Measurements from ENCODE around the gene PNLIPRP1. TPM values are rescaled to one million over a fixed set of nuclear protein-coding genes. Genes with fewer than 3 reads are reported as not detected.

Gene PNLIPRP1
- total and polyA plus RNA-seq, 12 donors, result 0.24 to 1.5 (median 0.88) TPM; not detected in 7

DNA sequence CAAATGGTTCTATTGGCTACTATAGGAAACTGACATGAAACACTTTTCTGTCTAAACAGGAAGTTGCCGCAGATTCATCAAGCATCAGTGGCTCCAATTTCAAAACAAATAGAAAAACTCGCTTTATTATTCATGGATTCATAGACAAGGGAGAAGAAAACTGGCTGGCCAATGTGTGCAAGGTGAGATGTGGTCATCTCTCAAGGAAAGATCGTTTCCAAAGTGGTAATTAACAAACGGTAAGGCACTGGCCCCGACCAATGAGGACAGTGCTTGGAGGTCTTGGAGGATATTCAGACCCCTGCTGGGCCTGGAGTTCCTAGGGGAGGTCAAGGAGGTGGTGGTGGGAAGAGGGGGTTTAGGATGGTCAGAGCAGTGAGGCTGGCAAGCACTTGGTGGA, 42.5 kb upstream of the PNLIPRP1 start:
- WGBS, 4 donors, result 79 to 90% (median 82%) methylated on average over 5 of the region's 5 CpGs
- no peaks in the 10 kb centered on the region for H3K4me1 ChIP-seq (replicated peaks in 1 of 2)
- intact Hi-C loops (cut with DNase I), result no loop called here
- H3K9me3 ChIP-seq (replicated peaks in 1 of 3), result no peaks in the 10 kb centered on the region
- TF ChIP-seq POLR2A (IDR thresholded peaks at IDR 0.05), result no peak
- no peak for TF ChIP-seq CTCF (IDR thresholded peaks at IDR 0.05)
- H3K36me3 ChIP-seq (replicated peaks in 1 of 2), result no peaks in the 10 kb centered on the region
- no peak overlapping the region for H3K27ac ChIP-seq
- H3K27me3 ChIP-seq, result no peaks in the 10 kb centered on the region
- DNase-seq, result no peak
- no peak overlapping the region for H3K4me3 ChIP-seq

- H3K27ac ChIP-seq, result no peak overlapping the region
- 88 to 92% (median 90%) methylated on average over 13 of the region's 13 CpGs for WGBS, 4 donors
- H3K4me1 ChIP-seq (replicated peaks in 1 of 2), result no peaks in the 10 kb centered on the region
- H3K27me3 ChIP-seq, result no peaks in the 10 kb centered on the region
- no peak overlapping the region for H3K4me3 ChIP-seq
- DNase-seq, result no peak
- no peaks in the 10 kb centered on the region for H3K36me3 ChIP-seq (replicated peaks in 1 of 2)
- H3K9me3 ChIP-seq (replicated peaks in 1 of 3), result no peaks in the 10 kb centered on the region
- intact Hi-C loops (cut with DNase I), result no loop called here
- TF ChIP-seq POLR2A (IDR thresholded peaks at IDR 0.05) (no peak), CTCF (IDR thresholded peaks at IDR 0.05) (no peak)
These were observed 37.3 kb upstream of the PNLIPRP1 start for GRCh38 chr10:116553378-116553980.

- Histone ChIP-seq H3K27ac (no peak overlapping the region), H3K36me3 (replicated peaks in 1 of 2) (no peaks in the 10 kb centered on the region), H3K4me1 (replicated peaks in 1 of 2) (no peaks in the 10 kb centered on the region), H3K4me3 (no peak overlapping the region), H3K9me3 (replicated peaks in 1 of 3) (no peaks in the 10 kb centered on the region), H3K27me3 (no peaks in the 10 kb centered on the region)
- WGBS, 4 donors, result 48 to 54% (median 53%) methylated on average over 5 of the region's 5 CpGs
- intact Hi-C loops (cut with DNase I), result no loop called here
- no peak for DNase-seq
- TF ChIP-seq POLR2A (IDR thresholded peaks at IDR 0.05), result no peak
- TF ChIP-seq CTCF (IDR thresholded peaks at IDR 0.05), result no peak
These were observed 36.1 kb upstream of the PNLIPRP1 start for GRCh38 chr10:116554628-116555027.

DNA sequence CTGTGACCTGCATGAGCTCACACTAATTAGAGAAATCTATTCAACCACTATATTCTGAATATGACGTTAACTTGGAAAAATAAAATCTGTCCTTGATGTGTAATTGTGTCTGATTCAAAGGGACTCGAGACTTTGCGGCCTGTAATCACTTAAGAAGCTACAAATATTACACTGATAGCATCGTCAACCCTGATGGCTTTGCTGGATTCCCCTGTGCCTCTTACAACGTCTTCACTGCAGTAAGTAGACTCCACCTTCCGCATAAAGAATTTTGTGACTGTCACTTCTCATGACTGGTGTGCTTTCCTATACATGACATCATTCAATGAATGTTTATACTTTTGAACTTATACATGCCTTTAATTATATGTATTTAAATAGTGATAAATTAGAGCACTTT, 34.9 kb upstream of the PNLIPRP1 start:
- Histone ChIP-seq H3K9me3 (replicated peaks in 1 of 3) (no peaks in the 10 kb centered on the region), H3K27ac (no peak overlapping the region), H3K27me3 (no peaks in the 10 kb centered on the region), H3K36me3 (replicated peaks in 1 of 2) (no peaks in the 10 kb centered on the region), H3K4me3 (no peak overlapping the region), H3K4me1 (replicated peaks in 1 of 2) (no peaks in the 10 kb centered on the region)
- 60 to 72% (median 65%) methylated on average over 6 of the region's 6 CpGs for WGBS, 4 donors
- intact Hi-C loops (cut with DNase I), result no loop called here
- no peak for TF ChIP-seq POLR2A (IDR thresholded peaks at IDR 0.05)
- no peak for TF ChIP-seq CTCF (IDR thresholded peaks at IDR 0.05)
- no peak for DNase-seq
